Stimulated activated CD8-positive, alpha-beta memory T cell treated with anti-CD3 and anti-CD28 coated beads, Interleukin-4, amount 100 ng/mL, for 4 hours (primary cell): ENCODE measurements around the gene RIT2.

Source experiments
- DNase-seq, 2 donors: peaks; one replicate each; pipeline ENCODE4 v3.0.0-alpha.2; 2020; ENCODE audit warnings: low read depth in 2 of 2, low spot score in 1 of 2

The RIT2 gene

GRCh38 chr18:43081396-43081795, 34.1 kb downstream of the RIT2 start:
- DNase-seq: no peak

DNA sequence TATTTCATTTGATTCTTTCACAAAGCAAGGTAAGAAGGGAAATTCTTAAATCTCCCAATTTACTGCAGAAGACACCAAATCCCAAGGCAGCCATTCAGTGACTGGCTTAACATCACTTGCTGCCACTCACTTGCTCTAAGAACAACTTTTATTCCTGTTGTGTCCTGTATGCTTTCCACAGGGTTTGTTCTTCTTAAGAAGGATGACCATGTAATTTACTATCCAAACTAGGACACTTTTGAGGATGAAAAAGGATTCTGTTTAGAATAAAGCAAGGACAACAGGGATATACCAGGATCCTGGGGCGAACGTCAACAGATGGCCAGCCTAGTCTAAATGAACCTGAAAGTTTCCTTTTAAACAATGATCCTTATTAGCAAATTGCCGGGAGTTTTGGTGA, 34.8 kb downstream of the RIT2 start:
- no peak for DNase-seq

DNA sequence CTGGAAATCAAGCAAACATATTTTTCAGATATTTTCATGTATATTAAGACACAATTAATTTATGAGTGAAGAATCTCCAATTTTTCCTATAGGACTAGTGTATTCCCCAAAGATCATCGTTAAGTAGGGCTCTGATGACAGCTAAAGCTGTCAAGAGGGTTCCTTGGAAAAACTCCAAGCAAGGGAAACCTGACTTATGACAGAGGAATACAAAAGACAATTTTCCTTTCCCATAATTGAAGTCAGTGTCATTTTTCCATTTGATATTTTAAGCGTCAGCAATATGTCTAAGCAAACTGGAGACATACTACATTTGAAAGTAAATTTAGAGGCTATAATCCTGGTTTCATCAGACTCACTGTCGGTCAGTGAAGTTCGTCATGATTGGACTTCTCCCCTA, 36.1 kb downstream of the RIT2 start:
- no peak for DNase-seq

DNA sequence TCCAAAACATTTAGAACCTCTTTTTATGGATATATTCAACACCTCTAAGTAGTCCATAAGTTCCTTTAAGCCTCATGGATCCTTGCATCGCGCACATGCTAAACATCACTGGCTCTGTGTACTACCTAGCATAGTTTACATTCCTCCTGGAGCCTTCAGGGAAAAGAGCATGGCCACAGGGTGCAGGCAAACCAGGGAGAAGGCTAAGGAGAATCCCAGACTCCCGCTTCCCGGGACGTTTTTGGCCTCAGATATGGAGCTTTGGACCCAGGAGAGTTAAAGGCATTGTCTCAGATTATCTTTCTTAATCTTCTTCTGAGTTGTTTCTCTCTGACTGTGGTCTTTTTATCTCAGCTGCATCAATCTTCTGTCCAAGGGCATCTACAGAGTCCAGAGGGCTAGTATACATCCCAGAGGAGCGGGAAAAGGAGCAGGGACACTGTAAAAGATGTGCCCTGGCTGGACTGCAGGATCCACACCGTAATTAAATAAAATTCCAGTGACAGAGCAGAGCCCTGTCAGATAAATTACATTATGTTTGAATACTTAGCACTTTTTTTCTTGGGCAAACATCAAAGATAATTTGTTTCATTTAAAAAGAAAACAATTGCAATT, 36.9 kb downstream of the RIT2 start:
- DNase-seq: no peak

- DNase-seq: no peak
Measured at GRCh38 chr18:43077510-43078308, 37.8 kb downstream of the RIT2 start.

DNA sequence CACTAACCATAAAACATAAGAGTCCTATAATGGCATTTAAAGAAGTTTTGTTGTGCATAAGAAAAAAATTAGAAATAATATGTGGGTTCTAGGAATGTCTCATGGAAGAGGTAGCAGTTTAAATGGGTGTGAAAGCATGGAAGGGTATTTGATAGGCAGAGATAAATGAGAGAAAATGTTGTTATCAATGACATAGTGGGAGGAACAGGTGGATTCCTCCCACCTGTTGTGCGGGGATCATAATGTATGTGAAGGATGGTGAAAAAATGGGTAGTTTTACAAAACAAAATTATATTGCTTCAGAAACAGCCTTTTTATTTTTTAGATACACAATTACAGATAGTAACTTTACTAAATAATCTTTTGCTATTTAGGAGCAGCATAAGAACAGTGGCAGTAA, 41.7 kb downstream of the RIT2 start:
- DNase-seq: no peak

- no peak for DNase-seq
Measured at GRCh38 chr18:43068781-43069180, 46.7 kb downstream of the RIT2 start.

DNA sequence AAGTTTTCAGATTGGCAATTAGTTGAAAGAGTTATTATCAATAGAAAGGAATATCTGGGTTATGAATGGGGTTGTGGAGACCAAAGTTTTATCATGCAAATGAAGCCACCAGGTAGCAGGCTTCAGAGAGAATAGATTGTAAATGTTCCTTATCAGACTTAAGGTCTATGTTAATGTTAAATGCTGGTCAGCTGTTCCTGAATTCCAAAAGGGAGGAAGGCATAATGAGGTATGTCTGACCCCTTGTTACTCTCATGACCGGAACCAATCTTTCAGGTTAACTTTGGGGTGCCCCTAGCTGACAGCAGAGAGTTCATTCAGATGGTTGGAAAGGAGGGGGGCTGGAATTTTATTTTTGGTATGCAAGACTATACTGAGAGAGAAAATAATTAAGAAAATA, 47.9 kb downstream of the RIT2 start:
- no peak for DNase-seq

GRCh38 chr18:43061816-43062215, 53.7 kb downstream of the RIT2 start:
- DNase-seq: no peak

DNA sequence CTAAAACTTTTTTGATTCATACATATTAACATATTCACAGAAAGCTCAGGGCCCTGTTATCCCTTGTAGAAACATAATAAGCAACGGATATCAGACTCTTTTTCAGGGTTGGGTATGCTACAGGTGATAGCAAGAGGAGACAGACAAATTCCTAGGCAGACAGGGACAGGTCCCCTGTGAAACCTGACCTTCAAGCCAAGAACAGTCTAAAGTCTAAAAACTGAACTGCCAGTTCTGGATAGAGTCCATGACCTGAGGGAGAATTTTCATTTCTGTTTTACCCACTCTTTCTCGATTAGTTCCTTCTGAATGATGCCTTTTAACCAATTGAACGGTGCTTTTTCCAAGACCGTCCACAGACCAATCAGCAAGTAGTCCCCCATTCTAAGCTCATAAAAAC, 54.2 kb downstream of the RIT2 start:
- DNase-seq: no peak

- no peak for DNase-seq
Measured at GRCh38 chr18:43060020-43060419, 55.5 kb downstream of the RIT2 start.

DNA sequence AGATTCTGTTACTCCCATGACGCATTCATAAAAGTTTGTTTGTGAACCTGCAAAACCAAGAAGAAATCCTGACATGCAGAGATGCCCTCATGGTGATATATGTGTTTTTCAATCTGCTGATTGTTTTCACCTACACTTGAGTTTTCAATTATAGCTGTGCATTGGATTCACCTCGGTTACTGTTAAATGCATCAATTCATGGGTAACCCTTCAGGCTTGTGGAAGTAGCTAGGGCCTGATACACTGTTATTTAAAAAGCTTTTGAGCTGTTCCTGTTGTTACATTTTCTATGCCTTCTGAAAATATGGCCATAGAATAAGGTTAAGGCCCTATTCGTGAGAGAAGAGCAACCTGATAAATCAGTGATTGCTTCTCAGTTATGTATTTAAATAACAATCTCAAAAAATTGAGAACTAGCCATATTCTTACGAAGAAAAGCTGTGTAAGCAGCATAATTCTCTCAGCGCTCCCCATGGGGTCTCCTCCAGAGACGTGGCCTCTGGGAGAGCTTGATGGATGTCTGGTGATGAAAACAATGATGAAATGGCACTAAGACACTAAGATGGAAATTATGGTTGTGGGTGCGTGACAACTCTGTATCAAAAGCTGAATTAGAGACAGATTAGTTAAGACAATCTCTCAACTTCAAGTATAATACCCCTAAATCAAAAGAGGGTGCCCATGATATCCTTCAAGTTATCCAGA, 60.5 kb downstream of the RIT2 start:
- no peak for DNase-seq

- no peak for DNase-seq
Measured at GRCh38 chr18:43049021-43049420, 66.5 kb downstream of the RIT2 start.

- DNase-seq: no peak
Measured at GRCh38 chr18:43046322-43046721, 69.2 kb downstream of the RIT2 start.

- DNase-seq: no peak
Measured at GRCh38 chr18:43043626-43044025, 71.9 kb downstream of the RIT2 start.

GRCh38 chr18:43040281-43040680, 75.2 kb downstream of the RIT2 start:
- DNase-seq: no peak

DNA sequence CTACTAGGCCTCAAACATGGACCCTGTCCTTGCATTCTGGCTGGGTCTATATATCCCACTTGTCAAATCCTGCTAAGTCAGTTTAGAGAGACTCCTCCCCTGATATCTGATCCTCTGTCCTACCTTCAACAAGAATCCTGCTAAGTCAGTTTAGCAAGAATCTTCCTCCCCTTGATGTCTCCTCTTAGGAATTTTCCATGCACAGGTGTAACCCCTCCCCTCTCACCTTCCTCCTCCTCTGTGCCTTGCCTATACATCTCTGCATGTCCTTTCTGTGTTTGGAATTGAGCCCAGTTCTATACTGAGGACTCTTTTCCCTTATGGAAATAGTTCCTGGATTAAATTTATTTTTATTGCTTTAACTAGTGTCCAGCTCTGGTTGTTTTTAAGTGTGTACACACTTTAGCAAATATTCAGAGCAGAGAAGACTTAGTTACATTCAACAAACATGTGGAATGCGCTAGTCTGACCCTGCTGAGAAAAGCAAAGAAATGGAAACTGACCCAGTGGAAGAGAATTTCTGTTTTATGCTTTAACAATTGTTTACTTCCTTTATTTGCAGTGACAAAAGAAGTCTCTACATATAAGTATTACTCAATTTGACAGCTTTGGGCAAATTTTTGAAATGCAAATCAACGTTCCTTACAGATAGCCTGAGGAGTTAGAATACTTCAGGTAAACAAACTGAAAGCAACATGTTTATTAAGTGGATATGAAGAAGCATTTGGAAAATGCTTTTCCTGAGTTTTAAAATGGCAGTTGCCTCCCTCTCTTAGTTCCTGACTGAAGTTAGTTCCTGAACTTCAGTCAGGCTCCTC, 80.6 kb downstream of the RIT2 start:
- DNase-seq: no peak

- DNase-seq: no peak
Measured at GRCh38 chr18:43031169-43031568, 84.3 kb downstream of the RIT2 start.

GRCh38 chr18:43029414-43029813, 86.1 kb downstream of the RIT2 start:
- DNase-seq: no peak

- DNase-seq: no peak
Measured at GRCh38 chr18:43022874-43023273, 92.6 kb downstream of the RIT2 start.

DNA sequence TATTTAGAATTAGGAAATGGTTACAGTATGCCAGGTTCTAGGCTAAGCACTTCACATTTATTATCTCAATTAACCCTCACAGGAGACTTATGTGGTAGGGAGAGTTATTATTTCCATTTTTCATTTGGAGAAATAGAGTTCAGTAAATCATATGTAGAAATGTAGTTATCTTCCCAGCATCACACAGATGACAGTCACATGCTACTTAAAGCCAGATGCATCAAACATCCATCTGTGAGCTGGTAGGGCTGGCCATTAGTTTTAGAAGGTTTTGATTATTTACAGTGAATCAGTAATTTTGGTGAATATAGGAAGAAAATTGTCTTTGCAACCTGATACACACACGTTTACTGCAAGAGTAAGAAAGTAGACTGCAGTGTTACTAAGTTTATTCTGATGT, 97.9 kb downstream of the RIT2 start:
- no peak for DNase-seq

- no peak for DNase-seq
Measured at GRCh38 chr18:43013486-43013885, 102.0 kb downstream of the RIT2 start.
